HG03558 (cell line): ENCODE results near the gene MBOAT2.
"Not testable (repeated sequence)": the region's sequence is repeated elsewhere in the genome, so short reads cannot be mapped to it uniquely, and the experiment has no call there.

Experiments
- ATAC-seq: cut with Tn5 transposase; IDR thresholded peaks from one replicate; pipeline ENCODE4 v1.9.1; 2021; ENCODE audit warnings: moderate number of reproducible peaks; ENCODE audit not compliant: unreplicated experiment; ENCODE audit errors: extremely low read depth

Gene MBOAT2

DNA sequence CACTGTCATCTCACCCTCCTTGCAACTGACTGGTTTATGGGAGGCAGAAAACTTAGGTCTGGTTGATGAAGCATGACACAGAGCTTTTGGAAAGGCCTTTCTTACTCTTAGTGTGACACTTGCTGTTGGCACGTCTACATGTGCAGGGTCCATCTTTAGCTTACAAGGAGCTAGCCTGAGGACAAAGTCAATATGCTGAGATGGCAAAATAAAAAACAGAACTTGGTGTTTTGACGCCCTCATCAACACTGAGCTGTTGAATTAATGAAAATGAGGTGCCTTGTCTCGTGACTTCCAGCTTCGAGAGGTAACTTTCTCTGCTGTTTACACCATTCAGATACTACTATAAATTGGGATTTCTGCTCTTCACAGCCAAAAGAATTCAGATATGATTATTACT is 87.5 kb downstream of the MBOAT2 start:
- no peak for ATAC-seq

DNA sequence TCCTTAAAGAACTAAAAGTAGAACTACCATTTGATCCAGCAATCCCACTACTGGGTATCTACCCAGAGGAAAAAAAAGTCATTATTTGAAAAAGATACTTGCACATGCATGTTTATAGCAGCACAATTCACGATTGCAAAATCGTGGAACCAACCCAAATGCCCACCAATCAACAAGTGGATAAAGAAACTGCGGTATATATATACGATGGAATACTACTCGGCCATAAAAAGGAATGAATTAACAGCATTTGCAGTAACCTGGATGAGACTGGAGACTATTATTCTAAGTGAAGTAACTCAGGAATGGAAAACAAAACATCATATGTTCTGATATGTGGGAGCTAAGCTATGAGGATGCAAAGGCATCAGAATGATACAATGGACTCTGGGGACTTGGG is 89.7 kb downstream of the MBOAT2 start:
- ATAC-seq = not testable (repeated sequence)

DNA sequence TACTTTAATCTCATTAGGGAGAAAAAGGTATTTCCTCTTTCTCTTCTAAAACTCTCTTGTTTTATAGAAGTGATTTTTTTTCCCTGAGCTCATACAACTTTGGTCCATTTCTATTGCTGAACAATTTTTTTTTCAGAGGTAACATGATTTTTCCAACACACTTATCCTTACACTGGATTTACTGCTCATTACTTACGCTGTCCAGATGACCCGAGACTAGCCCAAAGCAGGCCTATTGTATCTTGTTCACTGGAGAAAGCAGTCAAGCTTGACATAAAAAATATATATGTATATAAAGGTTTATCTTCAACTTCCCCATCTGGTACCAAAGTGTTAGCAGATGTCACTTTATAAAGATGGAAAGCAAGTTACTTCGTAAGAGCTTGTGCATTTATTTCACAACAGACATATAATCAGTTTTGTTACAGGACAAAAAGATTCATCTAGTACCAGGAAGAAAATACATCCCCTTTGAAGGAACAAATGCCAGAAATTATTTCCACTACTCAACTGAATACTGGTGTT is 95.7 kb downstream of the MBOAT2 start:
- ATAC-seq = no peak

DNA sequence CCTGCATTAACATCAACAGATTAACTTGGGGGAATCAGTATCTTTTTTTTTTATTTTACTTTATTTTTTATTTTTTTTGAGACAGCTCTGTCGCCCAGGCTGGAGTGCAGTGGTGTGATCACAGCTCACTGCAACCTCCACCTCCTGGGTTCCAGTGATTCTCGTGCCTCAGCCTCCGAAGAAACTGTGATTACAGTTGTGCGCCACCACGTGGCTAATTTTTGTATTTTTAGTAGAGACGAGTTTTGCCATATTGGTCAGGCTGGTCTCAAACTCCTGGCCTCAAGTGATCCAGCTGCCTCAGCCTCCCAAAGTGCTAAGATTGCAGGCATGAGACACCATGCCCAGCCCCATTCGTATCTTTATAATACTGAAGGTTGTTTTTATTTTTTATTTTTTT is 99.6 kb downstream of the MBOAT2 start:
- not testable (repeated sequence) for ATAC-seq

DNA sequence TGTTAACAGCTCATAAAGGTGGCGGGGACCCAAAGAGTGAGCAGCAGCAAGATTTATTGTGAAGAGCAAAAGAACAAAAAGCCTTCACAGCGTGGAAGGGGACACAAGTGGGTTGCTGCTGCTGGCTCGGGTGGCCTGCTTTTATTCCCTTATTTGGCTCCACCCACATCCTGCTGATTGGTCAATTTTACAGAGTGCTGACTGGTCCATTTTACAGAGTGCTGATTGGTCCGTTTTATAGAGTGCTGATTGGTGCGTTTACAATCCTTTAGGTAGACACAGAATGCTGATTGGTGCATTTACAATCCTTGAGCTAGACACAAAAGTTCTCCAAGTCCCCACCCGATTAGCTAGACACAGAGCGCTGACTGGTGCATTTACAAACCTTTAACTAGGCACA is 100.7 kb downstream of the MBOAT2 start:
- not testable (repeated sequence) for ATAC-seq

DNA sequence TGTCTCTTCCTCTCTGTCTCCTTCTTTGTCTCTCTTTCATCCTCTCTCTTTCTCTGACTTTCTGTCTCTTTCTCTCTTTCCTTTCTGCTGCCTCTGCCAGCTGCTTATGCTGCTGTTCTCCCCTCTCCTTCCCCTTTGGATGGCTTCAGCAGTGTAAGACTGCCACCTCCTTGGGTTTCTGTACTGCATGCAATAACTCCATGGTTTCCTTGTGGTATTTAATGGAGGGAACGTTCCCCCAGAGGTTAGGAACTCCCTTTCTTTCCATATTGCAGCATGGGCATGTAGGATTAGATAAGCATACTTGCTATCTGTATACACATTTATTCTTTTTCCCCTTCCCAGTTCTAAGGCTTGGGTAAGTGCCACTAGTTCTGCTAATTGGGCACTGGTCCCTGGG is 106.3 kb downstream of the MBOAT2 start:
- ATAC-seq = not testable (repeated sequence)

DNA sequence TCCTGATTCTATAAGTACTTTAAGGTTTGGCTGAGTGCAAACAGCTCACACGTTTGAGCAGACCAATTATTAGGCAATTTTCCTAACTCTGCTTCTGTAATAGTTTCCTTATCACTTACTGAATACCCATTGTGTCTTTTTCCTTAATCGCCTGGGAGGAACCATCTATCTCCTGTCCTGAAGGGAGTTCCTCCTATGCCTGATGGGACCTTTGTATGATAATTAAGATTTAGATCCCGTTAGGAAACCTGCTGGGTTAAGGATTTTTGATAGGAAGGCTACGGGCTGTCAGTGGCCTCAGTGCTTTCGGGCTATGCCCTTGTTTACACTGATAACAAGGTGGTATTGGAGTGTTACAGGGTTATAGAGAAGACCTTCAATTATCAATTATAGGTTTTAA is 106.8 kb downstream of the MBOAT2 start:
- ATAC-seq = not testable (repeated sequence)

DNA sequence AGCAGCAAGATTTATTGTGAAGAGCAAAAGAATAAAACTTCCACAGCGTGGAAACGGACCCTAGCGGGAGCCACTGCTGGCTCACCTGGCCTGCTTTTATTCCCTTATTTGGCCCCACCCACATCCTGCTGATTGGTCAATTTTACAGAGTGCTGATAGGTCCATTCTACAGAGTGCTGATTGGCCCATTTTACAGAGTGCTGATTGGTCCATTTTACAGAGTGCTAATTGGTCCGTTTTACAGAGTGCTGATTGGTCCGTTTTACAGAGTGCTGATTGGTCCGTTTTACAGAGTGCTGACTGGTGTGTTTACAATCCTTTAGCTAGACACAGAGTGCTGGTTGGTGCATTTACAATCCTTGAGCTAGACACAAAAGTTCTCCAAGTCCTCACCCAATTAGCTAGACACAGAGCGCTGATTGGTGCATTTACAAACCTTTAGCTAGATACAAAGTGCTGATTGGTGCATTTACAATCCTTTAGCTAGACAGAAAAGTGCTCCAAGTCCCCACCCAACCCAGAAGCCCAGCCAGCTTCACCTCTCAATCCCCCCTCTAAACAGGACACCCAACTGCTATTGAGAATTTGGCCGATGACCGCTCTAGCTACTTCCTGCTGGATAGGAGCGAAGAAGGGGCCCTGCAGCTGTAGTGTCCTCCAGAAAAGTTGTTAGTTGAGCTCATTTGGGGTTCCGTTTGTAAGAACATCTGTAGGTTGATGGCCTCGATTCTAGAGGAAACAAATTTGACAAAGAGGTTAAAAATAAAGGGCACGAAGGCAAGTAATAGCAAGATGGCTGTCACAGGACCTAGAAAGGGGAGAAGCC is 108.2 kb downstream of the MBOAT2 start:
- ATAC-seq = not testable (repeated sequence)

DNA sequence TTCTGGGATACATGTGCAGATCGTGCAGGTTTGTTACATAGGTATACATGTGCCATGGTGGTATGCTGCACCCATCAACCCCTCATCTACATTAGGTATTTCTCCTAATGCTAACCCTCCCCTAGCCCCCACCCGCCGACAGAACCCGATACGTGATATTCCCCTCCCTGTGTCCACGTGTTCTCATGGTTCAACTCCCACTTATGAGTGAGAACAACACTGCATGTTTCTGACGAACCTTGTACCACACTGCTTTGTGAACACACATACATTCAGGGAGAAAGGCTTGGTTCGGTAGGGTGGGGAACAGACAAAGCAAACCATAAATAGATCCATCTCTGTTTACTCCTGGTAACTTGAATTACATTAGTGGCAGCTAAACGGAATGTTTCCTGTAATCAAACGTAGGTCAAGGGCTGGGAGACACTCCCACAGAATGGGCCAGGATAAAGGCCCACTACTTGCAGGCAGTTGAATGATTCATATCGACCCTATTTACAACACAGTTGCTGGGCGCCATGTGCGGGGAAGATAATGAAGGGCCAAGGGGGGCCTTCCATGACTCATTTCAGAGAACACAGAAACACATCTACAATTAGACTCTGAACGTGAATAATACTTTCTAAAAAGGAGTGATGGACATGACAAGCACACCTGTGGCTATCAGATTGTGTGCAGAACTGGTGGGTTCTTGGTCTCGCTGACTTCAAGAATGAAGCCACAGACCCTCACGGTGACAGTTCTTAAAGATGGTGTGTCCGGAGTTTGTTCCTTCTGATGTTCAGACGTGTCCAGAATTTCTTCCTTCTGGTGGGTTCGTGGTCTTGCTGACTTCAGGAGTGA is 109.3 kb downstream of the MBOAT2 start:
- ATAC-seq = no peak

DNA sequence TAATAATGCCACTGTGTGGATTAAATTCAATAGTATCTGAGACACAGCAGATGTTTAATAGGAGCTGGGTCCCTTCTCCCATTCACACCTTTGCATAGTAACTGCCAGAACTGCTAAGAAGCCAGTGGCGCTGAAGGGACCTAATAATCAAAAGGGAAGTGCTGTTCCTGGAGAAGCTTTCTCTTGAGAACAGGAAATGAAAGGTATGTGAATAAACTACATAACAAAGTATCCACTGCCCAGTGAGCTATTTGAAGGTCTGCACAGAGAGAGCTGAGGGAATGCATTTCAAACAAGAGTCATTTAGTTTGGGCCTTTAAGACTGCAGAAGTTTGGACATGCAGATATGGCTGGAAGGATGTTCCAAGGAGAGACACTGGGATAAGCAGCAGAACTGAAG is 110.0 kb downstream of the MBOAT2 start:
- ATAC-seq = no peak

DNA sequence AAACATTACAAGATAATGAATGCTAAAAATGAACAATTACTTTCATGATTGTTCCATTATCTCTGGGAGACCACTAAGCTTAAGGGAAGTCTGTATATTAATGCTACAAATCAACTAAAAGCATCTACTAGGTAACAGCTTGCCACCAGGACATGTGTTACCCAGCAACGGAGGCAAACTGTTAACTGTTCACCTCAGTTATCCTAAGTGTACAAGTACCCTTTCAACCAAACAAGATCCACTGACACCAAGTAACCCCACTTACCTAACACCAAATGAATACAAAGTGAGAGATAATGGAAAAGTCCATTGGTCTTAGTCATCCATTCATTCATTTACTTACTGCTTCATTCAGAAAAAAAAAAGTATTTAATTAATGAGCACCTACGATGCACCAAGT is 111.4 kb downstream of the MBOAT2 start:
- no peak for ATAC-seq

DNA sequence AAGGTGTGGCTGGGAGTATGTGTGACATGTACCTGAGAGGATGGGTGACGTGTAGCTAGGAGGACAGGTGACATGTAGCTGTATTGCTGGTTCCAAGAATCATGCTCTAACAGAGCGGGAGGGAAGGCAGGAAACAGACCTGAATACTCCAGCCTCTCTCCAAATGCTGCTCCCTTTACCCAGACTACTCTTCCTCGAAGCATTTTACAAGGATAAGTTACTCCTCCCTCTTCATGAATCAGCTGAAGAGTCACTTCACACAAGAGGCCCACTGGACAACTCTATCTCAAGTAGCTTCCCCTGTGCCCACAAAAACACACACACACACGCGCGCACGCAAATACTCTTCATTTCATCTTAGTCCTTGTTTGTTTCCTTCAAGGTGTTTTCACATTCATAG is 113.5 kb downstream of the MBOAT2 start:
- ATAC-seq = no peak

DNA sequence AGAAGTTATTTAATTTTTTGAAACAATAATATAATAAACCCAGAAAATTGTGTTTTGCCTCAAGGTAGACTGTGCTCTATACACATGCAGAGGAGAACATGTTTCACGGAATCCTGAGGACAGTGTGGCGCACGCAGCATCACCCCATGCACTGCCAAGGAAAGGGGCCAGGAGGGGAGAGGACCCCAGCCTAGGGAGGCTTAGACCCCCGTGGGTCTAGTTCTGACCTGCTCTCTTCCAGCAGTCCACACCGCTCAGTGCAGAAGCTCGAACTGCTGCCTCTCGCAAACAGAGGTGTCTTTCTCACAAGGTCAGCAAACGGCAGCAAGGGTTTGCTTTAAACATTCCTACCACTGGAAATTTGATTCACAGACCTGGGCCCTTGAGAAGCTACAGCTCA is 114.5 kb downstream of the MBOAT2 start:
- no peak for ATAC-seq

DNA sequence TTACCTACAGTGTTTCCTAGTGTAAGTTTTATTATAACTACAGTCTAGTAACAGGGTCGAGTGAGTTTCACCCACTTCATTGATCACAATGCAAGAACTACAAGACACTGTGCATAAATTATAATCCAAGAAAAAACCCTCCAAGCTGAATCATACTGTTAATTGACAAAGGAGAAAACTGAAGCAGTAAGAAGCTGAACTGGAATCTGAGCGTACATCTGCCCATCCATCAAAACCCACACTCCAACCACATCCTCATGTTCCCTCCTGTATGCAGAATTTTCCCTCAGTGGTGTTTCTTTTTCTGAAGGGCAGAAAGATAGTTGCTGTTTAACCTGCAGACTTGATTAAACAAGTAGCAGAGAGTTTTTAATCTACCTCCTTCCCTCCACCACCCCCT is 116.6 kb downstream of the MBOAT2 start:
- ATAC-seq = no peak

DNA sequence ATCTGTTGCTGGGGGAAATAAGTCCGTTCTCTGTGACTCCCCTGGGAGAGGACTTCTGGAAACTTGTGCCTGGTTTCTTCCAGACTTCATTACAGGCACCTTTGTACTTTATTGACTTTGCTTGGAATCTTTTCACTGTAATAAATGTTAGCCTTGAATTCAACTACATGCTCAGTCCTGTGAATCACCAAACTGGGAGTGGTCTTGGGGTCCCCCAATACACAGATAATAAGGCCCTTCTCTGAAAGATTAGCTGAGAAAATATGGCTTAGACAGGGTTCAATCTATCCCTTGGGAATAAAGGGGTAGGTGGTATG is 117.3 kb downstream of the MBOAT2 start:
- ATAC-seq = no peak

DNA sequence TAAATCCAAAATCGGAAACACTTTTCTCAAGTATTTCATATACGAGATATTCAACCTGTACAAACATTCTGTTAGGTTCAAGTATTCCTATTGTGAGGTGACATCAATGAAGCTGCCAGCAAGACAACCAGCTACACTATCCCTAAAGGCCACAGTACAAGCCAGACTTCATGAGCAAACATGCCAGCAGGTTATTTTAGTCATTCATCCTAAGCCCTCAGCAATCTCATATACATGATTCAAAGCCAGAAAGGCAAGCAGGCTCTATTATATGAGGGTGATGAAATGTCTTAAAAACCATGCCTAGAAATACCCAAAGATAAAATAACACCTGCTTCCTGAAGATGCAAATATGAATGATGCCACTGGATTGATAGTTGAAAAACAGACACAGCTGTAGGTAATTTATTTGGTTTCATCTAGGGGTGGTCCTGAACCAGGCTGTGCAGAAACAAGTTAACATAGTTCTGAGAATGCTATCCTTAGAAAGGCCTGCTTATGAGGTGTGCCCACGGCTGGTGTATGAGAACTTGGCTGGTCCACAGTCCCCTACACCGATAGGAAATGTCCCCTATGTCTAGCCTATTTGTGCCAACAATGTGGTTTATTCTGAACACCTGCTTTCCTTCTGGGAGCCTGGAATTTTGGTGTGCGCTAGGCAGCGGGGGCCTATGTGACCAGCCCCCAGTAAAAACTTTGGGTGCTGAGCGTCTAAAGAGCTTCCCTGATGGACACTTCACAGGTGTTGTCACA is 117.9 kb downstream of the MBOAT2 start:
- ATAC-seq = no peak

DNA sequence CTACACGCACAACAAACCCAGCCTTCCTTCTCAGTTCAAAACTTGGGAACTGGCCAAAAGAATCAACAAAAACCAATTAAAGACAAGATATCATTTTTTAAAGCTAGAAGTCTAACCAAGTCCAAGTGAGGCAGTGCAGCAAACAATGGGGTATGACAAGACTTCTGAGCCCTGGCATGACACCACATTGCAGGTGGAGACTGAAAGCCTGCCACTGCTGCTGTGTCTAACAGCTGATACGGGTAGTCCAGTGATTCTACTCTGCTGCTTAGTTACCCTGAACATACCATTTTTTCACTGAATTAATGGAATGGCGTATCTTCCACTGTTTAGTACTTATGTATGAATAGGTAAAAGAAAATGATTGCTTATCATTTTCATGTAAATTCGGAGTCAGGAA is 118.7 kb downstream of the MBOAT2 start:
- no peak for ATAC-seq

DNA sequence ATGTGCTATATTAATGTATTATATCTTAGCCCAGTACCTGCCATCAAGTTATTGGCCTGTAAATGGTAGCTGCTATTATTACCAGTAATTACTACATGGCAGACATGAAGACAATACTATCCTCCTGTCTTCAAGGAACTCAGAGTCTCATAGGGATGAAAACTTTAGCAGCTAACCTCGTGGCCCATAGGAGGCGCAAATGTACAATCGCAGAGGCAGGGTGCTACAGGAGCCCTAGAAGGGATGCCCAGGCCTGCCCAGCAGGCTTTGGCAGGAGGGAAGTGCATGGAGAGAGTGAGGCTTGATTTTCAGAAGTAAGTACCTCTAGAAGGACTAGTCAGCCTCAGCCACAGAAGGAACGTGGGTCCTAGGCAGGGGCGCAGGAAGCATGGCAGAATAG is 121.4 kb downstream of the MBOAT2 start:
- no peak for ATAC-seq

DNA sequence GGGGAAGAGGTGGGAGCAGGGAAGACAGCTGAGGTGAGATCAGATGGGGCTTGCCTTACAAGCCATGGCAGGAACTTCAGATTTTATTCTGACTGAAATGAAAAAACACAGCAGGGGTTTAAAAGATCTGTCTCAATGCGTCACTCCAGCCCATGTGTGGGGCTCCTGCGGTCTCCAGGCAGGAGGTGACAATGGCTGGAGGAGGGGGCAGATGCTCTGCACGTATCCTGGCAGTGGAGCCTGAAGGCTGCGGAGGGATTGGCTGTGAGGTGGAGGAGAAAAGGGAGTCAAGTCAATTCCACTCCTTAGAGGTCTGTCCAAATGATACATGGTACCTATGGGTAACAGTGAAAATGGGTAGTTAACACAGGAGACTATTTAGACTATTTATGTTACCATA is 125.6 kb downstream of the MBOAT2 start:
- ATAC-seq = no peak

DNA sequence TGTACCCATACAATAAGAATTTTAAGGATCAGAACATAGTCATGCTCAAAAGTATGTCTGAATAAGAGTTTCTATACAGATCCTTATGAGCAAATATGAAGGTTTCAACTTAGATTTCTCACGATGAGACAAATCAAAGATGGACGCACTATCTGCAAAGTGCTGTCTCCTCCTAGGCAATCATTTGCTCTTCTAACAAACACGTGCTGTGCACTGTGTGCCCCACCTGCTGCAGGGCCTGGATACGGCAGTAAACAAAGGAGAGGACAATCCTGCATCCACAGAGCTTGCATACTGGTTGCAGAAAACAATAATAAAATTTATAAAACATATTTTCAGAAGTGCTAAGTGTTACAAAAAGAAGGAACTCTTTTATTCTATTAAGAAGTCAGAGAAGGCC is 126.2 kb downstream of the MBOAT2 start:
- ATAC-seq = no peak

DNA sequence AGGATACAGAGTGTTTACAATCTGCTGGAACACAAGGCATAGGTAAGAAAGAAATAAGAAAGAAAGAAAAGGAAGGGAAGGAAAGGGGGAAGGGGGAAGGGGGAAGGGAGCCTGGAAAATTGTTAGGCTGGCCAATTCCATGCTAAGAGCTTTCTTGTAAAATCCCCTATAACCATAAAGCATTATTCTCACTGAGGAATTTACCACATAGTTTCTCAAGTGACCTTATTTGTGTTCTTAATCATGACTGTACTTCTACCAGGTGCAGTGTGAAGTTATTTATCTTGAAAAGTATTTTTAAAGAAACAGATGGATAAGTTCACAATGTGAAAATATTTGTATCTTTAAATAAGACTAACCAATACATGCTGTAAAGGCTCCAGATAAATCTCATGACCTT is 126.9 kb downstream of the MBOAT2 start:
- no peak for ATAC-seq
